ENCODE measurements around the gene PPP1R14D. TPM values are rescaled to one million over a fixed set of nuclear protein-coding genes. Genes with fewer than 3 reads are reported as not detected.
A peak's percentile ranks its signal among the peaks of the same experiment; 100 is the strongest.

The PPP1R14D gene
- total and polyA plus RNA-seq, 12 donors: not detected

DNA sequence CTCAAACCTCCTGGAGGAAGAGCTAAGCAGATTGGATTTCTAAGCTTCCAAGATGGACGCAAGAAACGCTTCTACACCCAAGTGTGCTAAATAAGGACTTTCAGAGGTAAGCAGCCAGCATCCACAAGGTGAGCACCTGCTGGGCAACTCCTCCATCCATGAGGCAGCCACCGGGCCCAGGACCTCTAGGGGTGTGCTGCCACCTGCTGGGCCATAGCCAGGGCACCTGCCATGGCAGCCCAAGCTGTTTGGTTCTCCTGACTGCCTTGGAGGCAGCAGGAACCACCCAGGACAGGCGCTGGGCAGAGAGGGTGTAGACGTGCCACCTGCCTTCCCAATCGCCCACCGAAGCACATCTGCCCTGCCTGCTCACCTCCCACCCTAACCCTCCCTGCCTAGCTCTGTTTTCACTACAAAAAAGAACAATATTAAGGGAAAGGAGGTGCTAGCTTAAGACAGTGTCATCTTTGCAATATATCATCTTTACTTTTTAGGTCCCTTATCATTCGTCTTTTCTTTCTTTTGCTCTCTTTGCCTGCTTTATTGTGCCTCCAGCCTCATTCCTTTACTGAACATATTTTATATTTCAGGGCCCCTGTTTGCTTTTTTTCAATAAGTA is 45.8 kb downstream of the PPP1R14D start:
- Histone ChIP-seq H3K27ac (no peak overlapping the region), H3K4me1 (peaks cover 0 to 17% (median 9%) of the 10 kb centered on the region in 9 donors), H3K27me3 (no peaks in the 10 kb centered on the region), H3K36me3 (peaks cover 0 to 34% (median 19%) of the 10 kb centered on the region in 9 donors), H3K4me3 (no peak overlapping the region), H3K9me3 (no peaks in the 10 kb centered on the region)
- intact Hi-C loops (cut with DNase I): loop anchor here in 1 of 10 donors (5.0 kb wide), 1 partner anchor 105 kb away; no protein-coding TSS in a partner anchor
- 65 to 70% methylated on average over 8 of the region's 8 CpGs for WGBS, 2 donors
- TF ChIP-seq, protein P1, sequence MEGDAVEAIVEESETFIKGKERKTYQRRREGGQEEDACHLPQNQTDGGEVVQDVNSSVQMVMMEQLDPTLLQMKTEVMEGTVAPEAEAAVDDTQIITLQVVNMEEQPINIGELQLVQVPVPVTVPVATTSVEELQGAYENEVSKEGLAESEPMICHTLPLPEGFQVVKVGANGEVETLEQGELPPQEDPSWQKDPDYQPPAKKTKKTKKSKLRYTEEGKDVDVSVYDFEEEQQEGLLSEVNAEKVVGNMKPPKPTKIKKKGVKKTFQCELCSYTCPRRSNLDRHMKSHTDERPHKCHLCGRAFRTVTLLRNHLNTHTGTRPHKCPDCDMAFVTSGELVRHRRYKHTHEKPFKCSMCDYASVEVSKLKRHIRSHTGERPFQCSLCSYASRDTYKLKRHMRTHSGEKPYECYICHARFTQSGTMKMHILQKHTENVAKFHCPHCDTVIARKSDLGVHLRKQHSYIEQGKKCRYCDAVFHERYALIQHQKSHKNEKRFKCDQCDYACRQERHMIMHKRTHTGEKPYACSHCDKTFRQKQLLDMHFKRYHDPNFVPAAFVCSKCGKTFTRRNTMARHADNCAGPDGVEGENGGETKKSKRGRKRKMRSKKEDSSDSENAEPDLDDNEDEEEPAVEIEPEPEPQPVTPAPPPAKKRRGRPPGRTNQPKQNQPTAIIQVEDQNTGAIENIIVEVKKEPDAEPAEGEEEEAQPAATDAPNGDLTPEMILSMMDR (IDR thresholded peaks at IDR 0.05): peak; percentile 18 to 66 (median 56)
- DNase-seq (peak in 1 of 2 donors; percentile 49), ATAC-seq (peak in 7 of 8 donors; percentile 49 to 79 (median 69))

DNA sequence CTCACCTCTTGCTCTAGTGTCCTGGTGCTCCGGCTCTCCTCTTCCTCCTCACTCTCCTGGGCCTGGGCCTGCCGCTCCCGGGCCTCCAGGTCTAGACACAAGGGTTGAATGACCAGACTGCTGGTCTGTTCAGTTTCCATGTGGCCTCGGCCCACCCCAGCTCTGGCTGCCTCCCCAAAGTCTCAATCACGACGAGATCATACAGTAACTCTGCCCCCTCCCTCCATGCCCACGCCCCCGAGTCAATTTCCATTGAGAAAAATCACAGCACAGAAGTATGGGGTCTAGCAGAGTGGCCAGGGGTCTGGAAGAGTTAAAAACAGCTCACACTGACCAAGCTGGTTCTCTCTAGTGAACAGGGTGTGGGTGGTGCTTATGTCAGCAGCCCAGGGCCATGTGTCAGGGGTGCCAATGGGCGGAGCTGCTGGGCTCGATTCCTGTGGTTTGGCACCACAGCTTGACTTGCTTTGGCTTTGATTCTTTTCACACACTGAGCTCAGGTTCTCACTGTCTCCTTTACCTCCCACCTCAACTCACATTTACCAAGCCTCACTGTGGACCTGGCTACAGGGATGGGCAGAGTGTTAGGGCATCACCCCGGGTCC is 51.9 kb downstream of the PPP1R14D start:
- intact Hi-C loops (cut with DNase I): loop anchor here in 1 of 10 donors (10.0 kb wide), 1 partner anchor 102 kb away; no protein-coding TSS in a partner anchor
- peaks cover 0 to 88% (median 66%) of the 10 kb centered on the region in 9 donors for H3K36me3 ChIP-seq
- no peak overlapping the region for H3K4me3 ChIP-seq
- 84 to 88% methylated on average over 11 of the region's 11 CpGs for WGBS, 2 donors
- peak in 2 of 8 donors; percentile 38 to 49 for ATAC-seq
- peaks cover 0 to 9% (median 0%) of the 10 kb centered on the region in 9 donors for H3K4me1 ChIP-seq
- DNase-seq: no peak
- H3K27ac ChIP-seq: no peak overlapping the region
- no peaks in the 10 kb centered on the region for H3K9me3 ChIP-seq
- TF ChIP-seq, protein P1 (IDR thresholded peaks at IDR 0.05): no peak
- H3K27me3 ChIP-seq: no peaks in the 10 kb centered on the region

DNA sequence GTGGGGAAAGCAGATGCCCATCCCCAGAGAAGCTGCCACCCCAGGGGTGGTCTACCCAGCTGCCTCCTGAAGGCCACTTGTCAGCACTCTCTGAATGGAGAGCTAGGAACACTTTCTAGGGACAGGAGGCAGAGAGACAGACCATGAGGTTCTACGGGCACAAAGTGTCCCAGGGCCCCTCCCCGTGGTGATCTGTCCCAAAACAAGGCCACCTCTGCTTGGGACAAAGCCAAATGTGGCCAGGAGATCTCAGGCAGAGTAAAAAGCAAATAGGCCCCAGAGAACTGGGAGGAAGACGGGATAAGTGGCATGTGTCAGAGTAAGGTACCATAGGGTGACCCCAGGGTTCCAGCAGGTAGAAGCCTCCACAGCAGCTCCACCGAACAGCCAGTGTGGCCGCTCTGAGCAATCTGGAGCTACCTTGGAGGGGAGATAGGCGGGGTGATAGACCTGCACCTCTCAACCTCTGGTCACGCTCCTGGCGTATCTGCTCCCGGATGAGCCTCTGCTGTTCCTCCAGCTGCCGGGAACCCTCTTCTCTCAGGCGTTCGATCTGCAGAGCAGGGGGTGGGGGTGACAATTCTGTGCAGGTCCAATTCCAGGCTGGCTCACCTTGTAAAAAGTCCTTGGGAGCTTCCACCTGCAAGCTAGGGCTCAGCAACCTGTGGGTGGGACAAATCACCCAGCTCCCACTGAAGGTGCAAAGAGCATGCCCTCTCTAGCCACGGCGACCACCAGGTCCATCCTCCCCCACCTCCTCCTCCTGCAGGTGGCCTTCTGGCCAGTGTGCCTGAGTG is 52.6 kb downstream of the PPP1R14D start:
- H3K36me3 ChIP-seq: peaks cover 0 to 92% (median 66%) of the 10 kb centered on the region in 9 donors
- H3K4me3 ChIP-seq: no peak overlapping the region
- ATAC-seq: no peak
- TF ChIP-seq, protein P1 (IDR thresholded peaks at IDR 0.05): no peak
- no peaks in the 10 kb centered on the region for H3K9me3 ChIP-seq
- no peak overlapping the region for H3K27ac ChIP-seq
- DNase-seq: no peak
- intact Hi-C loops (cut with DNase I): loop anchor here in 1 of 10 donors (10.0 kb wide), 1 partner anchor 101 kb away; no protein-coding TSS in a partner anchor
- H3K4me1 ChIP-seq: peaks cover 0 to 9% (median 0%) of the 10 kb centered on the region in 9 donors
- 95 to 97% methylated on average over 14 of the region's 14 CpGs for WGBS, 2 donors
- H3K27me3 ChIP-seq: no peaks in the 10 kb centered on the region

DNA sequence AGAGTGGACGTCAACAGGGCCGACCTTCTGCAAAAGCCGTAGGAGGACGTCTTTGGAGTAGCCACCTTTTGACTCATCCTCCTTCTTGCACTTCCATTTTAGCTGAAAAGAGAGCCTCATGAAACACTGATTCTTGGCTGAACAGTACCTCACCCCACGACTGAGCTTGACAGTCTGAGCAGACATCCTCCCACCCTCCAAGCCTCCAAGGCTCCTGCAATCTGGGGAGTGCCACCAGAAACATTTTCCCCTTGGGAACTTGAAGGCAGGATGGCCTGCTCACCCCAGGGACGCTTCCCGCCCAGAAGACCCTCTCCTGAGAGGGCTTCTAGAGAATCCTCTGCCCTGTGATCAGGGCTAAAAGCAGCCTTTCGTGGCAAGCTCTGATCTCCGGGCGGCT is 53.5 kb downstream of the PPP1R14D start:
- DNase-seq (no peak), ATAC-seq (no peak)
- Histone ChIP-seq H3K27me3 (no peaks in the 10 kb centered on the region), H3K36me3 (peaks cover 0 to 99% (median 66%) of the 10 kb centered on the region in 9 donors), H3K27ac (no peak overlapping the region), H3K9me3 (no peaks in the 10 kb centered on the region), H3K4me1 (peaks cover 0 to 13% (median 0%) of the 10 kb centered on the region in 9 donors), H3K4me3 (no peak overlapping the region)
- WGBS, 2 donors: 92 to 96% methylated on average over 10 of the region's 10 CpGs
- intact Hi-C loops (cut with DNase I): loop anchor here in 1 of 10 donors (10.0 kb wide), 1 partner anchor 100 kb away; no protein-coding TSS in a partner anchor
- TF ChIP-seq, protein P1 (IDR thresholded peaks at IDR 0.05): no peak

All from heart right ventricle (tissue), 16 donors.